ENCODE data around the gene MAU2.
A peak's percentile ranks its signal among the peaks of the same experiment; 100 is the strongest.

The MAU2 gene

GRCh38 chr19:19320361-19321140 is at the start of gene MAU2, which contains the start of gene SUGP1:
TSS of gene MAU2 (plus strand) at chr19:19320829. CDS start at chr19:19320860, 31 bp downstream.
TSS of gene SUGP1 (minus strand) at chr19:19320509. CDS start at chr19:19320496, 13 bp downstream.
- peak; percentile 93 to 96 (median 94) for DNase-seq

GRCh38 chr19:19271828-19272599 is 48.6 kb upstream of the MAU2 start:
- no peak for DNase-seq

- DNase-seq, result no peak
These were observed 46.5 kb upstream of the MAU2 start for GRCh38 chr19:19274146-19274545.

- no peak for DNase-seq
These were observed 45.7 kb upstream of the MAU2 start for GRCh38 chr19:19274716-19275565.

- DNase-seq, result no peak
These were observed 44.2 kb upstream of the MAU2 start for GRCh38 chr19:19276386-19276785.

GRCh38 chr19:19276851-19277250 is 43.8 kb upstream of the MAU2 start:
- no peak for DNase-seq

GRCh38 chr19:19278315-19278714 is 42.3 kb upstream of the MAU2 start:
- no peak for DNase-seq

GRCh38 chr19:19279062-19279612 is 41.5 kb upstream of the MAU2 start:
- DNase-seq, result no peak

GRCh38 chr19:19279853-19280252 is 40.8 kb upstream of the MAU2 start:
- DNase-seq, result no peak

GRCh38 chr19:19280561-19280960 is 40.1 kb upstream of the MAU2 start:
- DNase-seq, result no peak

- no peak for DNase-seq
These were observed 34.9 kb upstream of the MAU2 start for GRCh38 chr19:19285686-19286085.

GRCh38 chr19:19292607-19293006 is 28.0 kb upstream of the MAU2 start:
- no peak for DNase-seq

GRCh38 chr19:19294914-19295313 is 25.7 kb upstream of the MAU2 start:
- no peak for DNase-seq

- DNase-seq, result no peak
These were observed 23.5 kb upstream of the MAU2 start for GRCh38 chr19:19296953-19297689.

GRCh38 chr19:19297759-19298158 is 22.9 kb upstream of the MAU2 start:
- no peak for DNase-seq

GRCh38 chr19:19300613-19301012 is 20.0 kb upstream of the MAU2 start:
- DNase-seq, result no peak

GRCh38 chr19:19303411-19303810 is 17.2 kb upstream of the MAU2 start:
- DNase-seq, result no peak

- DNase-seq, result no peak
These were observed 16.3 kb upstream of the MAU2 start for GRCh38 chr19:19304186-19304965.

- no peak for DNase-seq
These were observed 15.6 kb upstream of the MAU2 start for GRCh38 chr19:19305066-19305465.

GRCh38 chr19:19305696-19306095 is 14.9 kb upstream of the MAU2 start:
- DNase-seq, result no peak

GRCh38 chr19:19306191-19306590 is 14.4 kb upstream of the MAU2 start:
- no peak for DNase-seq

Measured in suppressor macrophage treated with lipopolysaccharide for 1 hour (primary cell).